ENCODE results near the gene DNAL1.
A peak's percentile ranks its signal among the peaks of the same experiment; 100 is the strongest.
"Not testable (repeated sequence)": the region's sequence is repeated elsewhere in the genome, so short reads cannot be mapped to it uniquely, and the experiment has no call there.

DNAL1 gene

DNA sequence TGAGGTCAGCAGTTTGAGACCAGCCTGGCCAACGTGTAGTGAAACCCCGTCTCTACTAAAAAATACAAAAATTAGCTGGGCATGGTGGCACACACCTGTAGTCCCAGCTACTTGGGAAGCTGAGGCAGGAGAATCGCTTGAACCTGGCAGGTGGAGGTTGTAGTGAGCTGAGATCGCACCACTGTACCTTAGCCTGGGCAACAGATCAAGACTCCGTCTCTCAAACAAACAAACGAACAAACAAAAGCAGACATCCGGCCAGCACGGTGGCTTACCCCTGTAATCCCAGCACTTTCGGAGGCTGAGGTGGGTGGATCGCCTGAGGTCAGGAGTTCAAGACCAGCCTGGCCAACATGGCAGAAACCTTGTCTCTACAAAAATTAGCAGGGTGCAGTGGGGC lies 8.4 kb upstream of the DNAL1 start:
- FAIRE-seq = not testable (repeated sequence)

DNA sequence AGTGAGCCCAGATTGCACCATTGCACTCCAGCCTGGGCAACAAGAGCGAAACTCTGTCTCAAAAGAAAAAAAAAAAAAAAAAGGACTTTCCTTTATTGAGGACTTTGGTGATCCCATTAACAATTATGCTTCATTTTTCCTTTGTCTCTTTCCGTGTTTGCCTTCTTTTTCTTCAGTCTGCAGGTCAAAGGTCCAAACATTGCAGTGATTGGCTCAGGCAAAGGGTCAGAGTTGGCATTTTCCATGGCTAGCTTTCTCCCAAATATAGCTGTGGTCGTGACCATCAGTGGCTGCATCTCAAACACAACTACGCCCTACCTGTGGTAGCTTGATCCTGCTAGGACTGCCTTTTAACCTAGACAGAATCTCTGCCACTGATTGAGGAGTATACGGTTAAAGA lies 7.0 kb upstream of the DNAL1 start:
- no peak for FAIRE-seq
- no peak for DNase-seq (ENCODE audit: extremely low spot score, insufficient read length, low read depth)

More for the DNA sequence above, 8.4 kb upstream of the DNAL1 start:
- DNase-seq (ENCODE audit: extremely low spot score, insufficient read length, low read depth) = not testable (repeated sequence)

DNA sequence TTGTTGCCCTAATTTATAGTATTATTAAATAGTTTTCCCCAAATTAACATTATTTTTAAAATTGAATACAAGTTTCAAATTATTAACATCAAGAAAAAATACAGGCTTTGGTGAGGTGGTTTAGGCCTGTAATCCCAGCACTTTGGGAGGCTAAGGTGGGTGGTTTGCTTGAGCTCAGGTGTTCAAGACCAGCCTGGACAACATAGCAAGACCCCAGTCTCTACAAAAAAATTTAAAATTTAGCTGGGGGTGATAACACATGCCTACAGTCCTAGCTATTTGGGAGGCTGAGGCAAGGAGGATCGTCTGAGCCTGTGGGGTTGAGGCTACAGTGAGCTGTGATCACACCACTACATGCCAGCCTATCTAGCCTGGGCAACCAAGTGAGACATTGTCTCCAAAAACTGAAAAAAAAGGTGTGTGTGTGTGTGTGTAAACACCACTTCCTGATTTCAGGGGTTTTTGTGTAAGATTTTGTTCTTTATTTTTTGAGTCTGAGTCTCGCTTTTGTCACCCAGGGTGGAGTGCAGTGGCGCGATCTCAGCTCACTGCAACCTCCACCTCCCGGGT lies 3.9 kb upstream of the DNAL1 start:
- FAIRE-seq = no peak
- no peak for DNase-seq (ENCODE audit: extremely low spot score, insufficient read length, low read depth)

DNA sequence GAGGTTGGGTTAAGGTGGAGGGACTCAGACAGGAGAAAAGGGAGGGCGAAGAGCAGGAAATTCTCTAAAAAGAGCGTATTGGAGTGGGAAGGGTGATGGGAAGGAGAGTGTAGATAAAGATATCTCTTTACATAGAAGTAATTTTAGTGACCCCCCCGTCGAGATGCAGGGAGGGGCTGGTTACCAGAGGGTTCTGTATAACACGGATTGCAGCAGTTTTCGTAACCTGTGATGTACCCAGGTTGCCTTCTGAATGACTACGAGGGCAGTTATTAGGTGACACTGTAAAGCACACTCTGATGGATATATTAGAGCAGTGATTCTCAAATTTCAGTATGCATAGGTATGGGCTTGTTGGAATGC lies 443 bp downstream of the DNAL1 start:
- DNase-seq (ENCODE audit: extremely low spot score, insufficient read length, low read depth) (no peak), FAIRE-seq (no peak)

DNA sequence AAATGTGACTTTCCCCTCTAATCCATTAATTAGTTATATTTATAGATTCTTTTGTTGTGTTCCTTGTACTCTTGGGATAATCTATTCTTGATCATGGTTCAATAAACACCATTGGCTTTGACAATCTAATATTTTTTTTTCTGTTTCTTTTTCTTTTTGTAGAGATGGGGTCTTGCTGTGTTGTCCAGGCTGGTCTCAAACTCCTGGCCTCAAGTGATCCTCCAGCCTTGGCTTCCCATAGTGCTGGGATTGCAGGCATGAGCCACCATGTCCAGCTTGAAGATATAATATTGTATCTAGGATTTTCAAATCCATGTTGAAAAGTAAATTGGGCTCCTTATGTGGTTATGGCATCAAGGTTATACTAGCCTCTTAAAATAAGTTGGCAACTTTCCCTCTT lies 6.2 kb downstream of the DNAL1 start:
- FAIRE-seq (no peak), DNase-seq (ENCODE audit: extremely low spot score, insufficient read length, low read depth) (no peak)

DNA sequence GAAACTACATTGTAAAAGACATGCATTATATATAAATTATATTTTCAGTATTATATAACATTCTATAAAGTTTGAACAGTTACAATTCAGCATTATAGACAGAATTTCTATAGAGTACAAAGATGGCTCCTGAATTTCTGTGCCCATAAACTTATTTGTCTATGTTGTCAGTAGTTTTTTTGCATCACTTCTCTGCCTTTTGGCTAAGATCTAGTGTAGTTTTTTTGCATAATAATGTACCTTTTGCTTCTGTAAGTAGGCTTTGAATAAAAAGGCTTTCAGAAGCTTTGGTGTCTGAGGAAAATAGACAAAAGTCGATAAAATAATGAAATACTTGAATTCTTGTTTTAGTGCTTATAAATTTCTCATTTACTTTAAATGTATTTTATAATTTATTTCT lies 11.1 kb downstream of the DNAL1 start:
- FAIRE-seq = no peak
- DNase-seq (ENCODE audit: extremely low spot score, insufficient read length, low read depth) = no peak

DNA sequence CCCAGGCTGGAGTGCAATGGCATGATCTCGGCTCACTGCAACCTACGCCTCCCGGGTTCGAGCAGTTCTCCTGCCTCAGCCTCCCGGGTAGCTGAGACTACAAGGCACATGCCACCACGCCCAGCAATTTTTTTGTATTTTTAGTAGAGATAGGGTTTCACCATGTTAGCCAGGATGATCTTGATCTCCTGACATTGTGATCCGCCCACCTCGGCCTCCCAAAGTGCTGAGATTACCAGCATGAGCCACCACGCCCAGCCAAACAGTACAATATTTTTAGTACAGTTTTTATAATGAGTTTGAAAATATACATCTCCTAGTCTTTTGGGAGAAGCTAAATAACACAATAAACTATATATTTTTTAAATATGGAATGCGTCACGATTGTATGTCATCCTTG lies 14.4 kb downstream of the DNAL1 start:
- DNase-seq (ENCODE audit: extremely low spot score, insufficient read length, low read depth); FAIRE-seq: not testable (repeated sequence)

DNA sequence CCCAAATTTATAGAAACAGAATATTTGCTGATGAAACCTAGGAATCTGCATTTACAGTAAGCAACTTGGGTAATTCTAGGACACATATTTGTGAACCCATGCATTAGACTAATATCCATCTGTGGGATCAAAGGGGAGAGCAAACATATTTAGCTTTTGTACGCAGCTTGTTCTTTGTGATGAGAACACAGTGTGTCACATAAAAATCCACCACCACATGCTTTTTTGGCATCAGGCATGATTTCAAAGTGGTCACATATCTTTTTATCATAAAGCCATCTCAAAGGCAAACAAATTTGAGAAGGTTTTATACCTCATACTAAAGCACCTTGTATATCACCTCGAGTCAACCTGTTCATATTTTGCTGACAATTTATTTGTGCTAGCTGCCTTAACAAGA lies 15.7 kb downstream of the DNAL1 start:
- no peak for FAIRE-seq
- no peak for DNase-seq (ENCODE audit: extremely low spot score, insufficient read length, low read depth)

DNA sequence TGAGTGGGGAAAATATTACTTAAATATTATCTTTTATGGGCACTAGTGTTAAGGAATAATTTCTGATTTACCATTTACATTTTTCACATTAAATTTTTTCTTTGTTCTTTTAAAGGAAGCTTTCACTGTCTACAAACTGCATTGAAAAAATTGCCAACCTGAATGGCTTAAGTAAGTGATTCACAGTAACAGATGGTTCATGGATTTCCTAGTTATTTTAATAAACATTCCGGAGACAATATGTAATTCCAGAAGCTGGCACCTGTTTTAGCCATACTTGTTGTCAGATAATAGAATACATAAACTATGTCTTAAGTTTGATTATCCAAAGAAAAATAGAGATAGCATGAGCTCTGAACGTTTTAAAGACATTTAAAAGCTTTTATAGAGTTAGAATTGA lies 17.1 kb downstream of the DNAL1 start:
- DNase-seq (ENCODE audit: extremely low spot score, insufficient read length, low read depth) = no peak
- FAIRE-seq = no peak

DNA sequence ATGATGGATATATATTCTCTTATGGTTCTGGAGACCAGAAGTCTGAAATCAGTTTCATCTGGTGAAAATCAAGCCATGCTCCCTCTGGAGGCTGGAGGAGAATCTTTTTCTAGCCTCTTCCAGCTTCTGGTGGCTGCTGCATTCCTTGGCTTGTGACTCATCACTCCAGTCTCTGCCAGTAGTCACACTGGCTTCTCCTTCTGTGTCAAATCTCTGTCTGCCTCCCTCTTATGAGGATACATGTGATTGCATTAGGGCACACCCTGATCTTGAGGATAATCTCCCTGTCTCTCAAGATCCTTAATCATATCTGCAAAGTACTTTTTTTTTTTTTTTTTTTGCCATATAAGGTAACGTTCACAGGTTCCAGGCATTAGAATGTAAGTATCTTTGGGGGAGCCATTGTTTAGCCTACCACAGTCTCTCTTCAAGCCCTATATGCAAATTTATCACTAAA lies 17.7 kb downstream of the DNAL1 start:
- DNase-seq (ENCODE audit: extremely low spot score, insufficient read length, low read depth) (no peak), FAIRE-seq (no peak)

DNA sequence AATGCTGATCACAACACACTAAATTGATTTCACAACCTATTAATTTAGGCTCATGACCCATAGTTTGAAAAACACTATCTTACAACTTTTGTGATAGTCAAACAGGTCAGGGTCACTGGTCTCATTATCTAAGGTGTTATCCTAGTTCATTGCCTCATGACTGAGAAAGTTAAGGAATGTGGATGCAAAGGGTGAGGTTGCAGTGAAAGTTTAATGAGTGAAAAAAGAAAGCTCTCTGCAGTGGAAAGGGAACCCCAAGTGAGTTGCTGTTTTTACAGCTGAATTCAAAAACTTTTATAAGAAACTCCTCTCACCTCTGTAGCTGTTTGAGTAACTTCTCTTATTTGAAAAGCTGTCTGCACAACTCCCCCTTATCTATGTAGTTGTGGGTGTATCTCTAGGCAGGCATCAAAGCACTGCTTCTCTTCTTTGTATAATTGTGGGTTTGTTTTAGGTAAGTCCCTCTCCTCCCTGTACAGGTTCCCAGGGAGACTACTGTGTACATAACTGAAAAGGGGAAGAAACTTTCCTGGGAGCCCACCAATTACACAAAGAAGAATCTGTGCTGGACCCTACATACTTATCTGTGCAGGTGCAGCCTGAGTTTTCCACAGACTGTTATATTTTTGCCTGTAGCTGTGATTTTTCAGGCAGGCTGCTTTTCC lies 18.9 kb downstream of the DNAL1 start:
- FAIRE-seq (no peak), DNase-seq (ENCODE audit: extremely low spot score, insufficient read length, low read depth) (no peak)

DNA sequence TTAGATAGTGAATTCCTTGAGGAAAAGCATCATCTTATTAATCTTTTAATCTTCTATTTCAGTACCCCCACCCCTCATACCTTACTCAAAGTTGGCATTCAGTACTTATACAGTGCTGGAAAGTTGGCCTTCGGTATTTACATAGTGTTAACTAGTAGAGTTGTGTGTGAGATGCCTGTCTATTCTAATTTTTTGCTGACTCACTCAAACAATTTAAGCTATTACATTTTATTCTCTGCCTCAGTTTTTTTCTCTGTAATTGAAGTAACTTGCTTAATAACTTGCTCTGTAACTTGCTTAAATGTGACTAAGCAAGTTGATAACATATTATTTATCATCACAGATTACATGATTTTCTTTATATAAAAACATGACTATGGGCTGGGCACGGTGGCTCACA lies 20.3 kb downstream of the DNAL1 start:
- FAIRE-seq = no peak
- no peak for DNase-seq (ENCODE audit: extremely low spot score, insufficient read length, low read depth)

DNA sequence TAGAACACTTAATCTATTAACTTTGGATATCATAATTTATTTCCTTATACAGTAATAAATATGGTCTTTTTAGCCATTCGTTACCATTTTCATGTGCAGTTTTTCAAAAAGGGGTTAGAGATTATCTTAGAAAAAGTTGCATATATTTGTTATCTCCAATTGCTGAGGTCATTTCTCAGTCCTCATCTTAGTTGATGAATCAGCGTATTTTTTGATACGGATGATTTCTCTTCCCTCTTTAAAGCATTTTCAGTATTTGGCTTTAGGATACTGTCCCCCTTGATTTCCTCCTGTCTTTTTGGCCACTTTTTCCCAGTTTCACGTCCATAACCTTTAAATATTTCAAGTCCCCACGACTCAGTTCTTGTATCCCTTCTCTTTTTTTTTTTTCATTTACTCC lies 21.8 kb downstream of the DNAL1 start:
- FAIRE-seq (no peak), DNase-seq (ENCODE audit: extremely low spot score, insufficient read length, low read depth) (no peak)

DNA sequence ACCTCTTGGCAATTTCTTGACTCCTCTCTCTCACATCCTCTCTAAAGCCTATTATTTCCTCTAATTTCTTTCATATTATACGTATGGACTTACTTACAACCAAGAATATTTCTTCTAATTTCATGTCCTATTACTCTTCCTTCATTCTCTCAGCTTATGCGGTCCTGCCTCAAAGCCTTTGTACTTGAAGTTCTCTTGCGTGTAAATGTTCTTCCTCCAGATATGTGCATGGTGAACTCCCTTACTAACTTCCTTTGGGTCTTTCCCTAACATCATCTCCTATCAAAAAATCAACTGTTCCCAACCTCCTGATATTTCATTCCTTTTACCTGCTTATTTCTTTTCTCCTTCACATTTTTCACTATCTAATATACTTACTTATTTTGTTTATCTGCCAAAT lies 23.1 kb downstream of the DNAL1 start:
- DNase-seq (ENCODE audit: extremely low spot score, insufficient read length, low read depth) = no peak
- FAIRE-seq = peak; percentile 18

DNA sequence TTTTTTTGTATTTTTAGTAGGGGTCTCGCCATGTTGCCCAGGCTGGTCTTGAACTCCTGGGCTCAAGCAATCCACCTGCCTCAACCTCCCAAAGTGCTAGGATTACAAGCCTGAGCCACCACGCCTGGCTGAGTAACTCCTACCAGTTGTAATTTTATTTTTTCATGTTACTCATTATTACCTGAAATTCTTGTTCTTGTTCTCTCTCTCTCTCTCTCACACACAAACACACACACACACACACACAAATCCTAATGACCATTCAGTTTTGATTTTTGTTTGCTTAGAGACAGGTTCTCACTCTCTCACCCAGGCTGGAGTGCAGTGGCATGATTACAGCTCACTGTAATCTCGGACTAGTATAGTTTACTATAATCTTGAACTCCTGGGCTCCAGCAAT lies 30.2 kb downstream of the DNAL1 start:
- DNase-seq (ENCODE audit: extremely low spot score, insufficient read length, low read depth) (no peak), FAIRE-seq (no peak)

DNA sequence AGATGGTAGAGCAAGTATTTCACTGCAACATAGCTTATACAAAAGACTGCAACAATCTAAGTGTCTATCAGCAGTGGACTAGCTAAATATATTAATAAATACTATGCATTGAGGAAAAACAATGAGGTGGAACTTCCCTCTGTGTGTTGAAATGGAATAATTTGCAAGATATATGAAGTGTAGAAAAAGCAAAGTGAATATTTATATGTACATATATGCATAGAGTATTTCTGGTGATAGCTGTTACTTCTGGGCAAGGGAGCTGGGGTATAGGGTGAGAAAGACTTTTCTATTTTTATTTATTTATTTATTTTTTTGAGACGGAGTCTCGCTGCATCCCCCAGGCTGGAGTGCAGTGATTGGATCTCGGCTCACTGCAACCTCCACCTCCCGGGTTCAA lies 33.9 kb downstream of the DNAL1 start:
- FAIRE-seq (no peak), DNase-seq (ENCODE audit: extremely low spot score, insufficient read length, low read depth) (no peak)

DNA sequence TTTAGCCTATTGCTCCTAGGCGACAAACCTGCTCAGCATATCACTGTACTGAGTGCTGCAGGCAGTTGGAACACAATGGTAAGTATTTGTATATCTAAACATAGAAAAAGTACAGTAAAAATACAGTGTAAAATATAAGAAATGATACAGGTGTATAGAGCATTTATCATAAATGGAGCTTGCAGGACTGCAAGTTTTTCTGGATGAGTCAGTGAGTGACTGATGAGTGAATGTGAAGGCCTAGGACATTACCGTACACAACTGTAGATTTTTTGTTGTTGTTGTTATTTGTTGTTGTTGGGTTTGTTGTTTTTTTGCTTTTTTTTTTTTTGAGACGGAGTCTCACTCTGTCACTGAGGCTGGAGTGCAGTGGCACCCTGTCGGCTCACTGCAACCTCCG lies 36.0 kb downstream of the DNAL1 start:
- no peak for DNase-seq (ENCODE audit: extremely low spot score, insufficient read length, low read depth)

DNA sequence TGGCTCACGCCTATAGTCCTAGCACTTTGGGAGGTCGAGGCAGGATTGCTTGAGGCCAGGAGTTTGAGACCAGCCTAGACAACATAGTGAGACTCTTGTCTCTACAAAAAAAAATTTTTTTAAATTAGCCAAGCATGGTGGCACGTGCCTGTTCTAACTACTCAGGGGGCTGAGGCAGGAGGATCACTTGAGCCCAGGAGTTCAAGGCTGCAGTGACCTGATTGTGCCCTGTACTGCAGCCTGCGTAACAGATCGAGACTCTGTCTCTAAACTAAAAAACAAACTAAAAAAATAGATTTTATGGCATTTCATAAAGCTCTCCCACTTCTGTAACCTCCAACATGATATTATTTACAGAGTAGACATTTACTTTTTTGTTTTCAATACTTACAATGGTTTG lies 39.8 kb downstream of the DNAL1 start:
- DNase-seq (ENCODE audit: extremely low spot score, insufficient read length, low read depth) = no peak
- no peak for FAIRE-seq

More for the DNA sequence above, 36.0 kb downstream of the DNAL1 start:
- no peak for FAIRE-seq

DNA sequence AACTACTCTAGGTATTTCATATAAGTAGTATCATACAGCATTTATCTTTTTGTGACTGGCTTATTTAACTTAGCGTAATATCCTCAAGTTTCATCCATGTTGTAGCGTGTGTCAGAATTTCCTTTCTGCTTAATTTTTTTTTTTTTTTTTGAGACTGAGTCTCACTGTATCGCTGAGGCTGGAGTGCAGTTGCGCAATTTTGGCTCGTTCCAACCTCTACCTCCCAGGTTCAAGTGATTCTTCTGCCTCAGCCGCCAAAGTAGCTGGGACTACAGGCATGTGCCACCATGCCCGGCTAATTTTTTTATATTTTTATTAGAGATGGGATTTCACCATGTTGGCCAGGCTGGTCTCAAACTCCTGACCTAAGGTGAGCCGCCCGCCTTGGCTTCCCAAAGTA lies 40.5 kb downstream of the DNAL1 start:
- no peak for FAIRE-seq
- no peak for DNase-seq (ENCODE audit: extremely low spot score, insufficient read length, low read depth)

DNA sequence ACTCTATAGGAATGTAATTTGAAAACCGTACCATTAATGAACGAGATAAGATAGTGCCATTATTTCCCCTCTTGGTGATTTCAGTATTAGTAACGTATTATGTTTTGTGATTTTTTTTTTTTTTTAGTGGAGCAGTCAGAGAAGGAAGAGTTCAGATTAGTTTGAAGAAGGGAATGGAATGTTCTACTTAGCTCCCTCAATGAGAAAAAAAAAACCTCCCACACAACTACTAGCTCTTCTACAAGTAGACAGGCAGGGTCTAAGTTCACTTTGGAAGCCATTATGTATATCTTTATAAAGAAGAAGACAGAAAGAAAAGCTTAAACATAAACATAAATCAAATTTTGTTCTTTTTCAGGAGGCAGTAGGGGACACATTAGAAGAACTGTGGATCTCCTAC lies 42.1 kb downstream of the DNAL1 start:
- FAIRE-seq (peak; percentile 54), DNase-seq (ENCODE audit: extremely low spot score, insufficient read length, low read depth) (no peak)

DNA sequence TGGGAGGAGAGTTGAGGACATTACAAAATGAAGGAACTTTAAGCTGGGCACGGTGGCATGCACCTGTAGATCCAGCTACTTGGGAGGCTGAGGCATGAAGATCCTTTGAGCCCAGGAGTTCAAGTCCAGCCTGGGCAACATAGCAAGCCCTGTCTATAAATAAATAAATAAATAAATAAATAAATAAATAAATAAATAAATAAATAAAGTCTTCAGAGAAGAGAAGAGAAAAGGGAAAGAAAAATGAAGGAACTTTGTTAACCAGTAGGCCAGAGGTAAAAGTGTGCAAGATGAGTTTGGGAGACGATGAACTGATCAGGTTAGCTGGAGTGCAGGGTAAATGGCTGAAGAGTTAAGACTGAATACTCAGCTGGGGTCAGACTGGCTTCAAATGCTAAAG lies 49.3 kb downstream of the DNAL1 start:
- FAIRE-seq = no peak
- no peak for DNase-seq (ENCODE audit: extremely low spot score, insufficient read length, low read depth)

DNA sequence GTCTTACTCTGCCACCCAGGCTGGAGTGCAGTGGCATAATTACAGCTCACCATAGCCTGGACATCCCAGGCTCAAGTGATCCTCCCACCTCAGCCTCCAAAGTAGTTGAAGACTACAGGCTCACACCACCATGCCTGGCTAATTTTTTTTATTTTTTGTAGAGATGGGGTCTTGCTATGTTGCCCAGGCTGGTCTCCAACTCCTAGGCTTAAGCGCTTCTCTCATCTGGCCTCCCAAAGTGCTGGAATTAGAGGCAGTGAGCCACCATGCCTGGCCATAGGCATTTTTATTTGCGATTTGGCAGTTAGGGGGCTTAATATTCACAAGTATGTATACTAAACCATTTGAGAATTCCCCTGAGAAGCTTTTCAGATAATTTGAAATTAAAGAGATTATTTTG lies 50.3 kb downstream of the DNAL1 start:
- DNase-seq (ENCODE audit: extremely low spot score, insufficient read length, low read depth) (no peak), FAIRE-seq (no peak)
